Activated naive CD8-positive, alpha-beta T cell treated with anti-CD3 and anti-CD28 coated beads for 36 hours (primary cell): ENCODE results near the gene TMEM253. TPM values are rescaled to one million over a fixed set of nuclear protein-coding genes. Genes with fewer than 3 reads are reported as not detected.

ENCODE experiments used
- DNase-seq: peaks from one replicate; pipeline ENCODE4 v3.0.0; 2021
- H3K27ac Mint-ChIP-seq: one replicate; pipeline ENCODE4 v1.8.0; 2022; ENCODE audit warnings: mild to moderate bottlenecking, moderate library complexity, mixed read lengths
- H3K27me3 Mint-ChIP-seq: one replicate; pipeline ENCODE4 v1.8.0; 2022; ENCODE audit warnings: mild to moderate bottlenecking, mixed read lengths
- H3K36me3 Mint-ChIP-seq: one replicate; pipeline ENCODE4 v1.8.0; 2021; ENCODE audit warnings: mild to moderate bottlenecking, mixed read lengths
- H3K4me1 Mint-ChIP-seq: one replicate; pipeline ENCODE4 v1.8.0; 2021; ENCODE audit warnings: mixed read lengths
- H3K4me3 Mint-ChIP-seq: one replicate; pipeline ENCODE4 v1.8.0; 2022; ENCODE audit warnings: mild to moderate bottlenecking, moderate library complexity, mixed read lengths
- H3K9me3 Mint-ChIP-seq: one replicate; pipeline ENCODE4 v1.8.0; 2022; ENCODE audit warnings: mixed read lengths
- total RNA-seq, 2 experiments: library from RNA; stranded (reverse); gene quantifications; one replicate each; pipeline ENCODE4 v1.2.3, GENCODE V29; 2021

TMEM253 gene
- total RNA-seq, 2 experiments from 2014 or later: not detected

DNA sequence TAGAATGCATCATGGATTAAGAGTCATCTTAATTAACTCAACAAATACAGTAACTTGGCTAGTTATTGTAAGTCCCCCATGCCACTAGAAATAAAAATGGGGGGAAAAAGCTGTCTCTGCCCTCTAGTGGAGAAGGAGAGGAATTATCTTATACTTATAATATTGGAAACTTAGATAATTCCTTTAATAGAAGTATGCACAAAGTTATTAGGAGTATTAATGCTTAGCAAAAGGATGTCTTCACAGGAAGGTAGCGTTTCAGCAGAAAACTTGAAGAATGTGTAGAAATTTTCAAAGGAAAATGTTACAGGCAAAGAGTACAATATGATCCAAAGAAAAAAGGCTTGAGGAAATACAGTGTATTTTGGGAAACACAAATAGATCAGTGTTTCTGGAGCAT, 35.2 kb downstream of the TMEM253 start:
- H3K4me3 Mint-ChIP-seq: no peak overlapping the region
- H3K27me3 Mint-ChIP-seq: no peaks in the 10 kb centered on the region
- H3K36me3 Mint-ChIP-seq: no peaks in the 10 kb centered on the region
- H3K27ac Mint-ChIP-seq: no peak overlapping the region
- H3K4me1 Mint-ChIP-seq: no peaks in the 10 kb centered on the region
- DNase-seq: no peak
- no peaks in the 10 kb centered on the region for H3K9me3 Mint-ChIP-seq

DNA sequence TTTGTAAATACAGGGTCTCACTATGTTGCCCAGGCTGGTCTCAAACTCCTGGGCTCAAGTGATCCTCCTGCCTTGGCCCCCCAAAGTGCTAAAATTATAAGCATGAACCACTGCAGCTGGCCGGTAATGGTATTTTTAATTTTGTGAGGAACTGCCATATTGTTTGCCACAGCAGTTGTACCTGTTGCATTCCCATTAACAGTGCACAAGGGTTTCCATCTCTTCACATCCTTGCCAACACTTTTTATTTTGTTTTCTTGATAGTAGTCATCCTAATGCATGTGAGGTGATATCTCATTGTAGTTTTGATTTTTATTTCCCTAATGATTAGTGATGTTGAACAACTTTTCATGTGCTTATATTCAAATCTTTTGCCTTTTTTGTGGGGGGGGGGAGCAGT, 41.5 kb downstream of the TMEM253 start:
- H3K27me3 Mint-ChIP-seq: peaks cover 3% of the 10 kb centered on the region
- no peak overlapping the region for H3K4me3 Mint-ChIP-seq
- peaks cover 14% of the 10 kb centered on the region for H3K9me3 Mint-ChIP-seq
- DNase-seq: no peak
- H3K36me3 Mint-ChIP-seq: peaks cover 3% of the 10 kb centered on the region
- no peak overlapping the region for H3K27ac Mint-ChIP-seq
- H3K4me1 Mint-ChIP-seq: no peaks in the 10 kb centered on the region

DNA sequence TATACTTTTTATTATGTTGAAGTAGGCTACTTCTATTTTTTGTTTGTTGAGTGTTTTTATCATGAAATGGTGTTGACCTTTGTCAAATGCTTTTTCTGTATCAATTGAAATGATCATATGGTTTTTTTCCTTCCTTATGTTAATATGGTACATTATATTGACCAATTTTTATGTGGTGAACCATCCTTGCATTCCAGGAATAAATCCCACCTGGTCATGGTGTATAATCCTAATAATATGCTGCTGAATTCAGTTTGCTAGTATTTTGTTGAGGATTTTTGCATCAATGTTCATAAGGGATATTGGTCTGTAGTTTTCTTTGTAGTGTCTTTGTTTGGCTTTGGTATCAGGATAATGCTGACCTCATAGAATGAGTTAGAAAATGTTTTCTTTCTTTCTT, 44.6 kb downstream of the TMEM253 start:
- peaks cover 3% of the 10 kb centered on the region for H3K36me3 Mint-ChIP-seq
- H3K4me3 Mint-ChIP-seq: no peak overlapping the region
- H3K27me3 Mint-ChIP-seq: peaks cover 3% of the 10 kb centered on the region
- H3K9me3 Mint-ChIP-seq: peaks cover 14% of the 10 kb centered on the region
- no peak overlapping the region for H3K27ac Mint-ChIP-seq
- no peak for DNase-seq
- H3K4me1 Mint-ChIP-seq: no peaks in the 10 kb centered on the region

- no peaks in the 10 kb centered on the region for H3K4me1 Mint-ChIP-seq
- peaks cover 12% of the 10 kb centered on the region for H3K9me3 Mint-ChIP-seq
- no peak for DNase-seq
- peaks cover 6% of the 10 kb centered on the region for H3K27me3 Mint-ChIP-seq
- no peak overlapping the region for H3K27ac Mint-ChIP-seq
- no peak overlapping the region for H3K4me3 Mint-ChIP-seq
- peaks cover 3% of the 10 kb centered on the region for H3K36me3 Mint-ChIP-seq
Measured at GRCh38 chr14:21149641-21150367, 48.9 kb downstream of the TMEM253 start.

Other genes with a start within 250 kb of the TMEM253 start
- not detected for gene RNASE3, start 209.7 kb upstream of the TMEM253 start, total RNA-seq
- gene RNASE2, start 145.6 kb upstream of the TMEM253 start, total RNA-seq: not detected
- gene METTL17, start 111.1 kb upstream of the TMEM253 start, total RNA-seq: 10 to 100 TPM; 94.1 to 99.1 TPM
- gene SLC39A2, start 101.8 kb upstream of the TMEM253 start, total RNA-seq: under 1 TPM; 0.36 to 0.54 TPM
- gene NDRG2, start 76.0 kb upstream of the TMEM253 start, total RNA-seq: 1 to 10 TPM; 4.2 to 4.9 TPM
- not detected for gene TPPP2, start 70.8 kb upstream of the TMEM253 start, total RNA-seq
- not detected for gene RNASE13, start 66.3 kb upstream of the TMEM253 start, total RNA-seq
- not detected for gene RNASE7, start 58.7 kb upstream of the TMEM253 start, total RNA-seq
- gene RNASE8, start 43.2 kb upstream of the TMEM253 start, total RNA-seq: not detected
- under 1 TPM in 1 of 2 experiments, not detected in 1; 0.21 TPM for gene ARHGEF40, start 30.8 kb upstream of the TMEM253 start, total RNA-seq
- 1 to 10 TPM; 6.9 to 8.6 TPM for gene ZNF219, start 2.4 kb upstream of the TMEM253 start, total RNA-seq
- not detected for gene OR5AU1, start 55.0 kb downstream of the TMEM253 start, total RNA-seq
- 1,000 to 10,000 TPM; 1,256 to 1,302 TPM for gene HNRNPC, start 168.4 kb downstream of the TMEM253 start, total RNA-seq
- gene RPGRIP1, start 179.0 kb downstream of the TMEM253 start, total RNA-seq: under 1 TPM; 0.08 to 0.22 TPM